ENCODE results near the gene DDX1. TPM values are rescaled to one million over a fixed set of nuclear protein-coding genes. Genes with fewer than 3 reads are reported as not detected.

DDX1 gene
- total RNA-seq, 1 experiment from 2014 or later, result 115 TPM

- DNase-seq (ENCODE audit: low spot score) (peak; percentile 13), ATAC-seq (peak; percentile 58)
- Mint-ChIP-seq H3K36me3 (no peaks in the 10 kb centered on the region), H3K9me3 (no peaks in the 10 kb centered on the region), H3K4me1 (peaks cover 19% of the 10 kb centered on the region), H3K4me3 (peak overlapping the region; percentile 99), H3K27me3 (ENCODE audit: low read depth) (peaks cover 3% of the 10 kb centered on the region), H3K27ac (no peak overlapping the region; the same call in 1 of the 2 replicates)
- ChIA-PET CTCF (interaction anchor here (1.2 to 2.0 kb wide), 4 partner anchors 13 to 17 kb away, joined by 4 to 24 read pairs (median 10); no protein-coding TSS in a partner anchor), POLR2A (no interaction called here)
- TF ChIP-seq OVOL2 (CRISPR knock-in tag; IDR thresholded peaks at IDR 0.05; ENCODE audit: borderline replicate concordance) (no peak), SMAD4 (CRISPR knock-in tag; IDR thresholded peaks at IDR 0.05) (no peak), SMAD3 (CRISPR knock-in tag; IDR thresholded peaks at IDR 0.05; ENCODE audit: borderline replicate concordance) (0 out of 2 replicates have a peak, but pooled peaks have one; percentile 64), MXD4 (CRISPR knock-in tag; IDR thresholded peaks at IDR 0.05; ENCODE audit: borderline replicate concordance) (no peak), SP1 (CRISPR knock-in tag; conservative IDR thresholded peaks at IDR 0.05) (no peak)
- TF ChIP-seq, protein P1, sequence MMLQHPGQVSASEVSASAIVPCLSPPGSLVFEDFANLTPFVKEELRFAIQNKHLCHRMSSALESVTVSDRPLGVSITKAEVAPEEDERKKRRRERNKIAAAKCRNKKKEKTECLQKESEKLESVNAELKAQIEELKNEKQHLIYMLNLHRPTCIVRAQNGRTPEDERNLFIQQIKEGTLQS (CRISPR knock-in tag; conservative IDR thresholded peaks at IDR 0.05), result no peak
- TF ChIP-seq, protein P2, sequence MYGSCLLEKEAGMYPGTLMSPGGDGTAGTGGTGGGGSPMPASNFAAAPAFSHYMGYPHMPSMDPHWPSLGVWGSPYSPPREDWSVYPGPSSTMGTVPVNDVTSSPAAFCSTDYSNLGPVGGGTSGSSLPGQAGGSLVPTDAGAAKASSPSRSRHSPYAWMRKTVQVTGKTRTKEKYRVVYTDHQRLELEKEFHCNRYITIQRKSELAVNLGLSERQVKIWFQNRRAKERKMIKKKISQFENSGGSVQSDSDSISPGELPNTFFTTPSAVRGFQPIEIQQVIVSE (CRISPR knock-in tag; IDR thresholded peaks at IDR 0.05; ENCODE audit: borderline replicate concordance), result no peak
Observed at GRCh38 chr2:15560140-15560987, 31.3 kb upstream of the DDX1 start.

GRCh38 chr2:15560988-15561573, 30.6 kb upstream of the DDX1 start, which contains the start of gene NBAS:
NBAS (minus strand) TSS chr2:15561334; CDS start chr2:15561304, 30 bp downstream.
- Mint-ChIP-seq H3K27me3 (ENCODE audit: low read depth) (peaks cover 6% of the 10 kb centered on the region), H3K9me3 (no peaks in the 10 kb centered on the region), H3K4me3 (peak within 1 kb of the TSS; percentile 99), H3K27ac (peak within 1 kb of the TSS; percentile 81), H3K36me3 (no peaks in the 10 kb centered on the region), H3K4me1 (peaks cover 19% of the 10 kb centered on the region)
- CTCF ChIA-PET, result interaction anchor here (0.6 to 2.0 kb wide), 7 partner anchors 12 to 1068 kb away, joined by 3 to 24 read pairs (median 4); no protein-coding TSS in a partner anchor
- DNase-seq (ENCODE audit: low spot score) (peak; percentile 81), ATAC-seq (peak; percentile 92)
- POLR2A ChIA-PET, result no interaction called here
- TF ChIP-seq, protein P3, sequence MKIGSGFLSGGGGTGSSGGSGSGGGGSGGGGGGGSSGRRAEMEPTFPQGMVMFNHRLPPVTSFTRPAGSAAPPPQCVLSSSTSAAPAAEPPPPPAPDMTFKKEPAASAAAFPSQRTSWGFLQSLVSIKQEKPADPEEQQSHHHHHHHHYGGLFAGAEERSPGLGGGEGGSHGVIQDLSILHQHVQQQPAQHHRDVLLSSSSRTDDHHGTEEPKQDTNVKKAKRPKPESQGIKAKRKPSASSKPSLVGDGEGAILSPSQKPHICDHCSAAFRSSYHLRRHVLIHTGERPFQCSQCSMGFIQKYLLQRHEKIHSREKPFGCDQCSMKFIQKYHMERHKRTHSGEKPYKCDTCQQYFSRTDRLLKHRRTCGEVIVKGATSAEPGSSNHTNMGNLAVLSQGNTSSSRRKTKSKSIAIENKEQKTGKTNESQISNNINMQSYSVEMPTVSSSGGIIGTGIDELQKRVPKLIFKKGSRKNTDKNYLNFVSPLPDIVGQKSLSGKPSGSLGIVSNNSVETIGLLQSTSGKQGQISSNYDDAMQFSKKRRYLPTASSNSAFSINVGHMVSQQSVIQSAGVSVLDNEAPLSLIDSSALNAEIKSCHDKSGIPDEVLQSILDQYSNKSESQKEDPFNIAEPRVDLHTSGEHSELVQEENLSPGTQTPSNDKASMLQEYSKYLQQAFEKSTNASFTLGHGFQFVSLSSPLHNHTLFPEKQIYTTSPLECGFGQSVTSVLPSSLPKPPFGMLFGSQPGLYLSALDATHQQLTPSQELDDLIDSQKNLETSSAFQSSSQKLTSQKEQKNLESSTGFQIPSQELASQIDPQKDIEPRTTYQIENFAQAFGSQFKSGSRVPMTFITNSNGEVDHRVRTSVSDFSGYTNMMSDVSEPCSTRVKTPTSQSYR (CRISPR knock-in tag; IDR thresholded peaks at IDR 0.05), result no peak
- TF ChIP-seq NR1H2 (CRISPR knock-in tag; IDR thresholded peaks at IDR 0.05), result no peak
- TF ChIP-seq ARID4B (CRISPR knock-in tag; IDR thresholded peaks at IDR 0.05; ENCODE audit: borderline replicate concordance), result peak; percentile 38; the same call in 1 of the 2 replicates
- TF ChIP-seq NFYB (CRISPR knock-in tag; conservative IDR thresholded peaks at IDR 0.05; ENCODE audit: low read depth), result no peak
- no peak for TF ChIP-seq NFATC4 (CRISPR knock-in tag; IDR thresholded peaks at IDR 0.05)
- peak; percentile 70 for TF ChIP-seq ETV6 (CRISPR knock-in tag; IDR thresholded peaks at IDR 0.05)
- TF ChIP-seq, protein P4, sequence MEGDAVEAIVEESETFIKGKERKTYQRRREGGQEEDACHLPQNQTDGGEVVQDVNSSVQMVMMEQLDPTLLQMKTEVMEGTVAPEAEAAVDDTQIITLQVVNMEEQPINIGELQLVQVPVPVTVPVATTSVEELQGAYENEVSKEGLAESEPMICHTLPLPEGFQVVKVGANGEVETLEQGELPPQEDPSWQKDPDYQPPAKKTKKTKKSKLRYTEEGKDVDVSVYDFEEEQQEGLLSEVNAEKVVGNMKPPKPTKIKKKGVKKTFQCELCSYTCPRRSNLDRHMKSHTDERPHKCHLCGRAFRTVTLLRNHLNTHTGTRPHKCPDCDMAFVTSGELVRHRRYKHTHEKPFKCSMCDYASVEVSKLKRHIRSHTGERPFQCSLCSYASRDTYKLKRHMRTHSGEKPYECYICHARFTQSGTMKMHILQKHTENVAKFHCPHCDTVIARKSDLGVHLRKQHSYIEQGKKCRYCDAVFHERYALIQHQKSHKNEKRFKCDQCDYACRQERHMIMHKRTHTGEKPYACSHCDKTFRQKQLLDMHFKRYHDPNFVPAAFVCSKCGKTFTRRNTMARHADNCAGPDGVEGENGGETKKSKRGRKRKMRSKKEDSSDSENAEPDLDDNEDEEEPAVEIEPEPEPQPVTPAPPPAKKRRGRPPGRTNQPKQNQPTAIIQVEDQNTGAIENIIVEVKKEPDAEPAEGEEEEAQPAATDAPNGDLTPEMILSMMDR (IDR thresholded peaks at IDR 0.05), result no peak
- TF ChIP-seq SP1 (CRISPR knock-in tag; conservative IDR thresholded peaks at IDR 0.05), result peak; percentile 44; the same call in 1 of the 2 replicates
- TF ChIP-seq, protein P1 (CRISPR knock-in tag; conservative IDR thresholded peaks at IDR 0.05), result no peak
- 0 out of 2 replicates have a peak, but pooled peaks have one; percentile 19 for TF ChIP-seq FOXP4 (CRISPR knock-in tag; IDR thresholded peaks at IDR 0.05)
- no peak for TF ChIP-seq ZNF317 (CRISPR knock-in tag; IDR thresholded peaks at IDR 0.05; ENCODE audit: borderline replicate concordance, low read depth)
- no peak for TF ChIP-seq FOXP1 (CRISPR knock-in tag; IDR thresholded peaks at IDR 0.05; ENCODE audit: borderline replicate concordance)

Measured in WTC11 (cell line).